Body of pancreas (tissue), 4 donors: Measurements from ENCODE around the gene ARHGAP4.

Experiments used
- CTCF ChIP-seq, 7 experiments: fragments of 450-650 bp in 4 of 7; fragments of 200-600 bp in 3 of 7; sonication (generic) in 3 of 7; IDR thresholded peaks; one replicate each; pipeline ENCODE4 v1.5.1; 2016 to 2019; ENCODE audit warnings: antibody characterized with exemption in 7 of 7
- POLR2A ChIP-seq, 3 donors: fragments of 450-650 bp; IDR thresholded peaks; one replicate each; pipeline ENCODE4 v1.6.1; 2016; ENCODE audit warnings: antibody characterized with exemption in 3 of 3, mild to moderate bottlenecking in 2 of 3

- TF ChIP-seq POLR2A (IDR thresholded peaks at IDR 0.05): no peak
- no peak for TF ChIP-seq CTCF (IDR thresholded peaks at IDR 0.05)
These were observed 23.1 kb upstream of the ARHGAP4 start for GRCh38 chrX:153948847-153949805.
